H1 (cell line): ENCODE results near the gene SAMD9. TPM values are rescaled to one million over a fixed set of nuclear protein-coding genes. Genes with fewer than 3 reads are reported as not detected.

Source experiments
- polyA plus RNA-seq, 7 experiments: library from polyadenylated mRNA; depleted of rRNA in 3 of 7; stranded (reverse) in 5 of 7; unstranded in 2 of 7; fragments of >200 nt in 5 of 7; fragments of 200-250 nt in 2 of 7; gene quantifications; 1 replicate in 5 of 7; 2 replicates in 1 of 7; 4 replicates in 1 of 7; pipeline versions ENCODE4 v1.2.1 to v1.2.3, GENCODE V29; 2011 to 2013; ENCODE audit warnings: missing spikeins in 2 of 7, mixed read lengths in 2 of 7
- total RNA-seq: library from RNA; stranded (reverse); fragmentation: NEBNext Ultra II Directional; extraction: Animal tissue kit (Norgen Biotek cat#: 25700); gene quantifications from 2 replicates; pipeline ENCODE4 v1.2.1, GENCODE V29; 2021
- TF ChIP-seq, protein P1 (sequence below): fragments of 300-600 bp; sonication (generic); IDR thresholded peaks from 2 replicates; pipeline ENCODE4 v1.7.1; 2012; ENCODE audit warnings: low read length, moderate library complexity, mild to moderate bottlenecking, inconsistent platforms; ENCODE audit not compliant: insufficient replicate concordance

SAMD9 gene
- total and polyA plus RNA-seq, 2 of the 8 experiments (the other 6 are each of a cell fraction or from before 2014, with no cell fraction given), result 0.02 TPM; not detected in 1

DNA sequence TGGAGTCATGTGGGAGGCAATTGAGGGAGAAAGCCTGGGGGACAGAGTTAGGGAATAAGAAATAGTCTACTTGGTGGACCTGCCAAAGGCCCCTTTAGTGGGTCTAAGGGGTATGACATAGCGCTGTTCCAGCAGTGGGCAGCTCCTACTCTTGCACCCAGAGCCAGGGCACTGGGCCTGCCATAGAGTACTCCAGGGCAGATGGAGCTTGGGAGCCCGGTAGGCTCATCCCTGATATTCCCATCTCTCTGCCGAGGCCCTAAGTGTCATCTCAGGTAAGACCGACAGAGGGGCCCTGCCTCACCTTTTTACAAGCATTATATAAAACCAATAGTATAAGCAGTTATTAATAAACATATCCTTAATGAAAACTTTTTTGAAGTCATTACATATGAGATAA, 20.8 kb upstream of the SAMD9 start (continued):
- TF ChIP-seq, protein P1, sequence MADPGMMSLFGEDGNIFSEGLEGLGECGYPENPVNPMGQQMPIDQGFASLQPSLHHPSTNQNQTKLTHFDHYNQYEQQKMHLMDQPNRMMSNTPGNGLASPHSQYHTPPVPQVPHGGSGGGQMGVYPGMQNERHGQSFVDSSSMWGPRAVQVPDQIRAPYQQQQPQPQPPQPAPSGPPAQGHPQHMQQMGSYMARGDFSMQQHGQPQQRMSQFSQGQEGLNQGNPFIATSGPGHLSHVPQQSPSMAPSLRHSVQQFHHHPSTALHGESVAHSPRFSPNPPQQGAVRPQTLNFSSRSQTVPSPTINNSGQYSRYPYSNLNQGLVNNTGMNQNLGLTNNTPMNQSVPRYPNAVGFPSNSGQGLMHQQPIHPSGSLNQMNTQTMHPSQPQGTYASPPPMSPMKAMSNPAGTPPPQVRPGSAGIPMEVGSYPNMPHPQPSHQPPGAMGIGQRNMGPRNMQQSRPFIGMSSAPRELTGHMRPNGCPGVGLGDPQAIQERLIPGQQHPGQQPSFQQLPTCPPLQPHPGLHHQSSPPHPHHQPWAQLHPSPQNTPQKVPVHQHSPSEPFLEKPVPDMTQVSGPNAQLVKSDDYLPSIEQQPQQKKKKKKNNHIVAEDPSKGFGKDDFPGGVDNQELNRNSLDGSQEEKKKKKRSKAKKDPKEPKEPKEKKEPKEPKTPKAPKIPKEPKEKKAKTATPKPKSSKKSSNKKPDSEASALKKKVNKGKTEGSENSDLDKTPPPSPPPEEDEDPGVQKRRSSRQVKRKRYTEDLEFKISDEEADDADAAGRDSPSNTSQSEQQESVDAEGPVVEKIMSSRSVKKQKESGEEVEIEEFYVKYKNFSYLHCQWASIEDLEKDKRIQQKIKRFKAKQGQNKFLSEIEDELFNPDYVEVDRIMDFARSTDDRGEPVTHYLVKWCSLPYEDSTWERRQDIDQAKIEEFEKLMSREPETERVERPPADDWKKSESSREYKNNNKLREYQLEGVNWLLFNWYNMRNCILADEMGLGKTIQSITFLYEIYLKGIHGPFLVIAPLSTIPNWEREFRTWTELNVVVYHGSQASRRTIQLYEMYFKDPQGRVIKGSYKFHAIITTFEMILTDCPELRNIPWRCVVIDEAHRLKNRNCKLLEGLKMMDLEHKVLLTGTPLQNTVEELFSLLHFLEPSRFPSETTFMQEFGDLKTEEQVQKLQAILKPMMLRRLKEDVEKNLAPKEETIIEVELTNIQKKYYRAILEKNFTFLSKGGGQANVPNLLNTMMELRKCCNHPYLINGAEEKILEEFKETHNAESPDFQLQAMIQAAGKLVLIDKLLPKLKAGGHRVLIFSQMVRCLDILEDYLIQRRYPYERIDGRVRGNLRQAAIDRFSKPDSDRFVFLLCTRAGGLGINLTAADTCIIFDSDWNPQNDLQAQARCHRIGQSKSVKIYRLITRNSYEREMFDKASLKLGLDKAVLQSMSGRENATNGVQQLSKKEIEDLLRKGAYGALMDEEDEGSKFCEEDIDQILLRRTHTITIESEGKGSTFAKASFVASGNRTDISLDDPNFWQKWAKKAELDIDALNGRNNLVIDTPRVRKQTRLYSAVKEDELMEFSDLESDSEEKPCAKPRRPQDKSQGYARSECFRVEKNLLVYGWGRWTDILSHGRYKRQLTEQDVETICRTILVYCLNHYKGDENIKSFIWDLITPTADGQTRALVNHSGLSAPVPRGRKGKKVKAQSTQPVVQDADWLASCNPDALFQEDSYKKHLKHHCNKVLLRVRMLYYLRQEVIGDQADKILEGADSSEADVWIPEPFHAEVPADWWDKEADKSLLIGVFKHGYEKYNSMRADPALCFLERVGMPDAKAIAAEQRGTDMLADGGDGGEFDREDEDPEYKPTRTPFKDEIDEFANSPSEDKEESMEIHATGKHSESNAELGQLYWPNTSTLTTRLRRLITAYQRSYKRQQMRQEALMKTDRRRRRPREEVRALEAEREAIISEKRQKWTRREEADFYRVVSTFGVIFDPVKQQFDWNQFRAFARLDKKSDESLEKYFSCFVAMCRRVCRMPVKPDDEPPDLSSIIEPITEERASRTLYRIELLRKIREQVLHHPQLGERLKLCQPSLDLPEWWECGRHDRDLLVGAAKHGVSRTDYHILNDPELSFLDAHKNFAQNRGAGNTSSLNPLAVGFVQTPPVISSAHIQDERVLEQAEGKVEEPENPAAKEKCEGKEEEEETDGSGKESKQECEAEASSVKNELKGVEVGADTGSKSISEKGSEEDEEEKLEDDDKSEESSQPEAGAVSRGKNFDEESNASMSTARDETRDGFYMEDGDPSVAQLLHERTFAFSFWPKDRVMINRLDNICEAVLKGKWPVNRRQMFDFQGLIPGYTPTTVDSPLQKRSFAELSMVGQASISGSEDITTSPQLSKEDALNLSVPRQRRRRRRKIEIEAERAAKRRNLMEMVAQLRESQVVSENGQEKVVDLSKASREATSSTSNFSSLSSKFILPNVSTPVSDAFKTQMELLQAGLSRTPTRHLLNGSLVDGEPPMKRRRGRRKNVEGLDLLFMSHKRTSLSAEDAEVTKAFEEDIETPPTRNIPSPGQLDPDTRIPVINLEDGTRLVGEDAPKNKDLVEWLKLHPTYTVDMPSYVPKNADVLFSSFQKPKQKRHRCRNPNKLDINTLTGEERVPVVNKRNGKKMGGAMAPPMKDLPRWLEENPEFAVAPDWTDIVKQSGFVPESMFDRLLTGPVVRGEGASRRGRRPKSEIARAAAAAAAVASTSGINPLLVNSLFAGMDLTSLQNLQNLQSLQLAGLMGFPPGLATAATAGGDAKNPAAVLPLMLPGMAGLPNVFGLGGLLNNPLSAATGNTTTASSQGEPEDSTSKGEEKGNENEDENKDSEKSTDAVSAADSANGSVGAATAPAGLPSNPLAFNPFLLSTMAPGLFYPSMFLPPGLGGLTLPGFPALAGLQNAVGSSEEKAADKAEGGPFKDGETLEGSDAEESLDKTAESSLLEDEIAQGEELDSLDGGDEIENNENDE, result no peak
